Dermis blood vessel endothelial cell (primary cell): Measurements from ENCODE around the gene CFAP61. TPM values are rescaled to one million over a fixed set of nuclear protein-coding genes. Genes with fewer than 3 reads are reported as not detected.

Experiments
- DNase-seq: peaks from one replicate; pipeline ENCODE4 v3.0.0; 2010
- total RNA-seq: library from RNA; depleted of rRNA; stranded (reverse); fragments of >200 nt; gene quantifications from 2 replicates; pipeline ENCODE4 v1.2.3, GENCODE V29; 2014

CFAP61 gene
- total RNA-seq, 1 donor from 2014 or later = not detected

- DNase-seq = no peak
Observed at GRCh38 chr20:20405623-20406022, 353.3 kb downstream of the CFAP61 start.

GRCh38 chr20:20406306-20406705 is 354.0 kb downstream of the CFAP61 start:
- DNase-seq = no peak

GRCh38 chr20:20407891-20408805 is 355.8 kb downstream of the CFAP61 start:
- DNase-seq = no peak

- DNase-seq = no peak
Observed at GRCh38 chr20:20409331-20409730, 357.0 kb downstream of the CFAP61 start.

Other genes with a start within 250 kb of the CFAP61 start
- gene NAA20, start 35.2 kb upstream of the CFAP61 start, total RNA-seq = 34.3 and 35.4 TPM in 2 replicates
- 37.8 and 39.5 TPM in 2 replicates for gene CRNKL1, start 66 bp upstream of the CFAP61 start, total RNA-seq